Measurements from ENCODE around the gene CPM. TPM values are rescaled to one million over a fixed set of nuclear protein-coding genes. Genes with fewer than 3 reads are reported as not detected.
A peak's percentile ranks its signal among the peaks of the same experiment; 100 is the strongest.

Gene CPM
- total and polyA plus RNA-seq, 2 of the 4 experiments (the other 2 are of a cell fraction): 2.0 to 8.8 TPM

GRCh38 chr12:68866950-68867349 lies 66.0 kb downstream of the CPM start:
- dilution Hi-C loops (cut with HindIII; ENCODE audit: low sequenced_read_pairs, unreplicated experiment): no loop called here
- POLR2A ChIA-PET (ENCODE audit: unreplicated experiment): no interaction called here
- no peak for DNase-seq

More at GRCh38 chr12:68866950-68867349, 66.0 kb downstream of the CPM start:
- H3K56ac ChIP-seq (ENCODE audit: extremely low read depth, insufficient read depth, low read length): no peak overlapping the region
- in situ Hi-C loops (cut with MboI; ENCODE audit: low sequenced_read_pairs) (loop anchor here (10.0 kb wide), 1 partner anchor 378 kb away; no protein-coding TSS in a partner anchor), intact Hi-C loops (cut with micrococcal nuclease) (no loop called here)
- no peak overlapping the region for H2AFZ ChIP-seq (replicated peaks; ENCODE audit: low read length, poor library complexity)
- no peak for ATAC-seq (ENCODE audit: low read depth)
- H3K4me3 ChIP-seq (ENCODE audit: insufficient read depth, low read depth, low read length): no peak overlapping the region
- no peak overlapping the region for H4K5ac ChIP-seq (ENCODE audit: low read depth, low read length)
- H3K9me3 ChIP-seq (ENCODE audit: control insufficient read depth, insufficient read depth, low read length): no peaks in the 10 kb centered on the region
- no TSS peak for BruUV-seq (replicated peaks)
- H3K4me1 ChIP-seq (ENCODE audit: control insufficient read depth, insufficient read depth, low read length): no peaks in the 10 kb centered on the region
- no peak overlapping the region for H2AK5ac ChIP-seq (ENCODE audit: low read depth, low read length)
- H3K36me3 ChIP-seq (ENCODE audit: control insufficient read depth, insufficient read depth, low read length): no peaks in the 10 kb centered on the region
- H2BK15ac ChIP-seq (ENCODE audit: low read depth, low read length): no peak overlapping the region
- no peak overlapping the region for H3K23ac ChIP-seq (ENCODE audit: low read depth, low read length)
- CTCF ChIA-PET: interaction anchor here (0.6 to 1.1 kb wide), 3 partner anchors 12 to 287 kb away, joined by 3 to 7 read pairs (median 5); no protein-coding TSS in a partner anchor
- no peak overlapping the region for H3K27ac ChIP-seq (ENCODE audit: insufficient read depth, low read length)
- no peak overlapping the region for H2BK5ac ChIP-seq (ENCODE audit: low read depth, low read length, poor library complexity, severe bottlenecking)
- H2AK9ac ChIP-seq (replicated peaks; ENCODE audit: low read depth, low read length, poor library complexity): no peak overlapping the region
- no peak overlapping the region for H2BK120ac ChIP-seq (ENCODE audit: low read depth, low read length)
- H3K4ac ChIP-seq (ENCODE audit: low read depth, low read length): no peak overlapping the region
- H3K79me1 ChIP-seq (ENCODE audit: low read depth in 1 of 2, low read length in 2 of 2): no peaks in the 10 kb centered on the region
- H2BK20ac ChIP-seq (ENCODE audit: low read depth, low read length): no peak overlapping the region
- WGBS, 2 experiments (ENCODE audit: extremely low coverage in 2 of 2, insufficient read length in 1 of 2): no CpG with 5 or more reads among the region's 6 CpGs
- no peak overlapping the region for H4K91ac ChIP-seq (ENCODE audit: insufficient read depth, low read depth, low read length)
- H3K9ac ChIP-seq (ENCODE audit: low read depth, low read length): no peak overlapping the region
- no peak overlapping the region for H3K14ac ChIP-seq (replicated peaks; ENCODE audit: low read depth, low read length)
- H3K27me3 ChIP-seq (ENCODE audit: control insufficient read depth, insufficient read depth, low read length): no peaks in the 10 kb centered on the region; the same call in 1 of the 2 replicates
- H4K8ac ChIP-seq (ENCODE audit: low read depth in 2 of 2, low read length in 2 of 2): no peak overlapping the region
- no peaks in the 10 kb centered on the region for H4K20me1 ChIP-seq (ENCODE audit: insufficient read depth, low read length)
- H3K18ac ChIP-seq (ENCODE audit: low read depth, low read length): no peak overlapping the region
- H3K4me2 ChIP-seq (ENCODE audit: low read depth, low read length): no peak overlapping the region
- TF ChIP-seq POLR2A (IDR thresholded peaks at IDR 0.05; ENCODE audit: low read depth, low read length) (no peak), BHLHE40 (IDR thresholded peaks at IDR 0.05; ENCODE audit: low read depth, low read length) (peak; percentile 49; the same call in 1 of the 2 replicates), CHD1 (IDR thresholded peaks at IDR 0.05; ENCODE audit: low read depth, low read length) (no peak), FOS (IDR thresholded peaks at IDR 0.05; ENCODE audit: low read depth, low read length) (no peak)
- TF ChIP-seq, protein P1, sequence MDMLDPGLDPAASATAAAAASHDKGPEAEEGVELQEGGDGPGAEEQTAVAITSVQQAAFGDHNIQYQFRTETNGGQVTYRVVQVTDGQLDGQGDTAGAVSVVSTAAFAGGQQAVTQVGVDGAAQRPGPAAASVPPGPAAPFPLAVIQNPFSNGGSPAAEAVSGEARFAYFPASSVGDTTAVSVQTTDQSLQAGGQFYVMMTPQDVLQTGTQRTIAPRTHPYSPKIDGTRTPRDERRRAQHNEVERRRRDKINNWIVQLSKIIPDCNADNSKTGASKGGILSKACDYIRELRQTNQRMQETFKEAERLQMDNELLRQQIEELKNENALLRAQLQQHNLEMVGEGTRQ (IDR thresholded peaks at IDR 0.05; ENCODE audit: low read depth, low read length): no peak
- no peaks in the 10 kb centered on the region; the same call in 1 of the 2 replicates for H3K9me1 ChIP-seq (ENCODE audit: insufficient read depth, low read length)
